HEK293 (cell line): Measurements from ENCODE around the gene BDH1.

ENCODE experiments used
- CTCF ChIP-seq: fragments of 450-650 bp; formaldehyde crosslinking; IDR thresholded peaks from 2 replicates; pipeline ENCODE4 v1.5.1; 2016; ENCODE audit warnings: missing biosample characterization, missing genetic modification characterization
- GFI1B ChIP-seq: fragments of 450-650 bp; formaldehyde crosslinking; IDR thresholded peaks from 2 replicates; pipeline ENCODE4 v1.5.1; 2016; ENCODE audit warnings: missing biosample characterization, missing genetic modification characterization
- PATZ1 ChIP-seq: fragments of 450-650 bp; formaldehyde crosslinking; IDR thresholded peaks from 2 replicates; pipeline ENCODE4 v1.5.1; 2016; ENCODE audit warnings: missing biosample characterization, missing genetic modification characterization
- PRDM4 ChIP-seq: fragments of 450-650 bp; formaldehyde crosslinking; IDR thresholded peaks from 2 replicates; pipeline ENCODE4 v1.5.1; 2017; ENCODE audit warnings: missing biosample characterization, missing genetic modification characterization
- SCRT1 ChIP-seq: fragments of 450-650 bp; formaldehyde crosslinking; IDR thresholded peaks from 2 replicates; pipeline ENCODE4 v1.5.1; 2016; ENCODE audit warnings: missing biosample characterization, missing genetic modification characterization, borderline replicate concordance
- ZBTB17 ChIP-seq: fragments of 450-650 bp; formaldehyde crosslinking; IDR thresholded peaks from 2 replicates; pipeline ENCODE4 v1.5.1; 2016; ENCODE audit warnings: missing biosample characterization, missing genetic modification characterization
- ZBTB7A ChIP-seq: fragments of 450-650 bp; formaldehyde crosslinking; IDR thresholded peaks from 2 replicates; pipeline ENCODE4 v1.5.1; 2016; ENCODE audit warnings: low read depth, missing biosample characterization, missing genetic modification characterization
- ZNF23 ChIP-seq: fragments of 450-650 bp; formaldehyde crosslinking; IDR thresholded peaks from 2 replicates; pipeline ENCODE4 v1.5.1; 2016; ENCODE audit warnings: missing biosample characterization, missing genetic modification characterization, borderline replicate concordance
- ZNF239 ChIP-seq: fragments of 450-650 bp; formaldehyde crosslinking; IDR thresholded peaks from 2 replicates; pipeline ENCODE4 v1.5.1; 2016; ENCODE audit warnings: missing biosample characterization, missing genetic modification characterization
- ZNF366 ChIP-seq: fragments of 450-650 bp; formaldehyde crosslinking; conservative IDR thresholded peaks from 2 replicates; pipeline ENCODE4 v1.5.1; 2016; ENCODE audit warnings: missing biosample characterization, missing genetic modification characterization
- ZNF404 ChIP-seq: fragments of 450-650 bp; formaldehyde crosslinking; IDR thresholded peaks from 2 replicates; pipeline ENCODE4 v1.5.1; 2017; ENCODE audit warnings: missing biosample characterization, missing genetic modification characterization
- ZNF777 ChIP-seq: fragments of 450-650 bp; formaldehyde crosslinking; IDR thresholded peaks from 2 replicates; pipeline ENCODE4 v1.5.1; 2017; ENCODE audit warnings: missing biosample characterization, missing genetic modification characterization, borderline replicate concordance
- ZNF791 ChIP-seq: fragments of 450-650 bp; formaldehyde crosslinking; IDR thresholded peaks from 2 replicates; pipeline ENCODE4 v1.5.1; 2016; ENCODE audit warnings: missing biosample characterization, missing genetic modification characterization

GRCh38 chr3:197554562-197555280 lies 1.0 kb downstream of the BDH1 start:
- TF ChIP-seq CTCF (tag by site-specific recombination) = peak; percentile 60
- no peak for TF ChIP-seq ZNF404
- TF ChIP-seq ZNF777 (tag by site-specific recombination) = peak; percentile 55; the same call in 1 of the 2 replicates
- TF ChIP-seq PATZ1 (tag by site-specific recombination) = peak; percentile 63; the same call in 1 of the 2 replicates
- 0 out of 2 replicates have a peak, but pooled peaks have one; percentile 34 for TF ChIP-seq ZBTB7A (tag by site-specific recombination)
- TF ChIP-seq GFI1B (tag by site-specific recombination) = no peak
- 0 out of 2 replicates have a peak, but pooled peaks have one; percentile 45 for TF ChIP-seq ZBTB17 (tag by site-specific recombination)
- no peak for TF ChIP-seq SCRT1 (tag by site-specific recombination)
- TF ChIP-seq ZNF791 (tag by site-specific recombination) = no peak
- no peak for TF ChIP-seq ZNF23 (tag by site-specific recombination)
- no peak for TF ChIP-seq ZNF366
- TF ChIP-seq ZNF239 (tag by site-specific recombination) = no peak
- TF ChIP-seq PRDM4 (tag by site-specific recombination) = no peak
